Measurements from ENCODE around the gene RAB30.
"Not testable (repeated sequence)": the region's sequence is repeated elsewhere in the genome, so short reads cannot be mapped to it uniquely, and the experiment has no call there.

Gene RAB30

DNA sequence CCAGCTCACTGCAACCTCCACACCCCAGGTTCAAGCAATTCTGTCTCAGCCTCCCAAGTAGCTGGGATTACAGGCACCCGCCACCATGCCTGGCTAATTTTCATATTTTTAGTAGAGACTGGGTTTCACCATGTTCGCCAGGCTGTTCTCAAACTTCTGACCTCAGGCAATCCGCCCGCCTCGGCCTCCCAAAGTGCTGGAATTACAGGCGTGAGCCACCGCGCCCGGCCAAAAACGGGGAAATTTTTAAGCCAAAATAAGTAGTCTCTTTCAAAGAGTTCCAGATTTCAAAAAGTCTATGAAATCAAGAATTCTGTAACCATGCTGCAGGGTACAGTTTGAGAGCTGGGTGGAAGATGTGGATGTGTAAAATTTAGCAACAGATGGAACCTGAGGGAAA is 62.6 kb downstream of the RAB30 start:
- not testable (repeated sequence) for DNase-seq

GRCh38 chr11:83008581-83008923 is 63.1 kb downstream of the RAB30 start:
- DNase-seq: peak; percentile 90

- DNase-seq: no peak
Observed at GRCh38 chr11:83007909-83008580, 63.7 kb downstream of the RAB30 start.

GRCh38 chr11:83007477-83007876 is 64.2 kb downstream of the RAB30 start:
- no peak for DNase-seq

GRCh38 chr11:83006877-83007330 is 64.8 kb downstream of the RAB30 start:
- no peak for DNase-seq

DNA sequence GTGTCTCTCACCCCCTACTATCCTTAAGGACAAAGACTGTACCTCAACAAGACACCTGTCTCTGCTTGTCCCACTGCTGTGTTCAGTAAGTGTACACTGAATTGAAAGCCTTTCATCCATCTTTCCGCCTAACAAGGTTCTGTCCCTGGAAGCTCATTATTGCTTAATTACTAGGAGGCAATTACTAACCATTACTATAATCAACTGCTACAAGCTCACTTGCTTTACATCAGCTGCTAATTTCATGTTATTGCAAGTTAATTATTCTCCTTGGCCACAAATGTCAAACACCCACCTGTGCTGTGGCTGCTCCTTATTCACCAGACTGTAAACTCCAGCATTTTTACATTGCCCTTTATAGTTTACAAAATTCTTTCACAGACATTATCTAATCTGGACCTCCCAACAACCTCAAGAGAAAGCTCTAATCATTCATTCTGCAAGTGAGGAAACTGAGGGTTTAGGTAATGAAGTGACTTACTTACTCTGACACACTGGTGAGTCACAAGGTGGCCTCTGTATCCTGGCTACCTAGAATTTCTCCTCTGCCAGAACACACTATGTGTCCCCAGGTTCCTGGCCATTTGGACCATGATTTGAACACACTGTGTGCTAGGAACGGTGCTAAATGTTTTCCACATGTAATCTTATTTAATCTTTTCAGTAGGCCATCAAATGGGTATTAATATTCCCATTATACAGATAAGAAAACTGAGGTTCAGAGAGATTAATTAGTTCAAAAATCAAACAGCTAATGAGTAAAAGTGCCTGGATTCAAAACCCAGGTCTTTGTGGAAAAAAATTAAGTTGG is 66.7 kb downstream of the RAB30 start:
- DNase-seq: no peak

DNA sequence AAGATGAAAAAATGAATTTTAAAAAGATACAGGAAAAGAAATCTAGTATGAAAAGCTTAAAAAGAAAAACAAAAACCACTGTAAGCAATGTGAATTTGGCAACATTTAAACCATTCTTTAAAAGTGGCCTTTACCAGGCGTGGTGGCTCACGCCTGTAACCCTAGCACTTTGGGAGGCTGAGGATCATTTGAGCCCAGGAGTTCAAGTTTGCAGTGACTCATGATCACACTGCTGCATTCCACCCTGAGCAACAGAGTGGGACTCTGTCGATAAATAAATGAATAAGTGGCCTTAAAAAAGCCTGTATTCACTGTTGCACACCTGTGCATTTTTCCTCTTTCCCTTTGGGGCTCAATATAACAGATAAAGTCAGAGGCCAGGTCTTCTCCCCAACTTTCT is 69.2 kb downstream of the RAB30 start:
- DNase-seq: no peak

GRCh38 chr11:83002053-83002452 is 69.6 kb downstream of the RAB30 start:
- DNase-seq: no peak

GRCh38 chr11:83000381-83000780 is 71.3 kb downstream of the RAB30 start:
- no peak for DNase-seq

DNA sequence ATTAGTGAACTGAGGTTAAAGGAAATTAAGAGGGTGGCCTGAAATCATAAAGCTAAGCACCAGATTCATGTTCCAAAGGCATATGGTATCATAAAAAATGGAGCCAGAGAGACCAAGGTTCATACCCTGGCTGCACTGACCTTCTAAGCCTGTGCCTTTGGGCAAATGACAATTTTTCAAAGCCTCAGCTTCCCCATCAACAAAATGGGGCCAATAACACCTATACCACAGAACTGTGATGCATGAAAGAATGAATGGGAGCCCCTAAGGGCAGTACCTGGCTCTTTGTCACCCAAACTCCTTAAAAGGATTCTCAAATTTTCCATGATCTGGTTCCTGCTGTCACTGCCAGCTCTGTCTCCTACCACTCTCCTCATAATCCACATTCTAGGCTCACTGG is 72.5 kb downstream of the RAB30 start:
- no peak for DNase-seq

DNA sequence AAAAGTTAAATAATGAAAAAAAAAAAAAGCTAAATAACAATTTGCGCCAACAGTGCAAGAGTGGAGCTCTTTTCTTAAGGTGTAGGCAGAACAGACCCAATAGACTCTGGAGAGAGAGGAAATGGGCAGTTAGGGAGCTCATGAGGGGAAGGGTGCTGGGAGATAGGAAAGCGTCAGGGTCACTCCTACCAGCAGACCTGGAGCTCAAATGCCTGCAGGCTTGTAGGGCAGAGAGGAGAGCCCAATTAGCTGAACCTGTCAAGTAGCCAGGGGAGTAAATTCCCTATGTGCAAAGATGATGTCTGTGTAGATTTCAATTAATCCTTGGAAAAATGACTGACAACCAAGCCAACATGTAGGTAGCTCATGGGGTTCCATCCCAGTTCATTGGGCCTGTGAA is 73.0 kb downstream of the RAB30 start:
- DNase-seq: no peak

DNA sequence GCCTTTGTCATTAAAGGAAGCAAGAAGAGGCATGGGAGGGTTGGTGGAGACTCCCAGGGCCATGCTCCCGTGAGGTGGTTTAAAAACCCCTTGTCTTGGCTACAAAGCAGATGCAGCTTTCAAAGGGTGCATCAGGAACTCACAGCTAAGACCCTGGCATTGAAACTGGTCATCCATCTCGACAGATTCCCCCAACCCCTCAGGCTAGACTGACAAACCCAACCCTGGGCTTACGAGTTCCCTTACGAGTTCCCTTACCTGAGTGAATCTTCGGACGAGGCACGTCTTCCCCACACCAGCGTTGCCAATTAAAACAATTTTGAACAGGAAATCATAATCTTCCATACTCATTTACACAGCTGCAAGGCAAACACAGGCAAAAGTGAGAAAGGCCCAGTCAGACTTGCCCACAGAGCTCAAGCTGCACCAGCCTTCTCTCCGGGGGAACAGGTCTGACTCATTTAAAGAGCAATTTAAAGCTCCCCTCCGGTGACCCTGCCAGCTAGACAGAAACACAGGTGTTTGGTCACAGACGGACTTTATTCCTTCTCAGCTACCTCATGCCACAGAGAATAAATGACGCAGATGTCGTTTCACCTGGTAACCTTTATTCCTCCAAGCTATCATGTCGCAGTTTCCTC is 74.6 kb downstream of the RAB30 start:
- no peak for DNase-seq

DNA sequence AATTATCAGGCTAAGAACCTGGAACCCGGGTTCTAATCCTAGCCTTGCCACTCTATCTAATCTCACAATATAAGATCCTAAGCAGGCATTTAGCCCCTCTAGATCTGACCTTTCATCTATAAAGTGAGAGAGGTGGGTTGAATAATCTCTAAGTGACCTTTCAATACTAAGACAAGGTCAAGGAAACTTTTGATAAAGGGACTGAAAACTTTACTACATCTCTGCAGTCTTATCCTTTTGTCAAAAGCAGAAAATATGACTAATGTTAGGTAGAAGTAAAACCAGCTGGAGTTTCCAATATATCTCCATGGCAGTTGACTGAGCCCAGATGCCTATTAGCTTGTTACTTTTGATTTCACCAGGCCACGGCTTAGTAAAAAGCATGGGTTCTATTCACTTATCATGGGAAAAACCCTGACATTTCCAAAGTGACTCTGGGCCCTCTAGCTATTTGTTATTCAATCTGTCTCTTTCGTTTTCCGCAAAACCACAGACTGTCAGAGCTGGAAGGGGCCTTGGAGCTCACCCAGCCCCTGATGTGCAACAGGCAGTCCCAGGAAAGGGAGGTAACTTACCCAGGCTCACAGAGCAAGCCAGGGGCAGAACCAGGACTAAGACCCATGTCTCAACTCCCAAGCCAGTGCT is 75.8 kb downstream of the RAB30 start:
- peak; percentile 60 for DNase-seq

DNA sequence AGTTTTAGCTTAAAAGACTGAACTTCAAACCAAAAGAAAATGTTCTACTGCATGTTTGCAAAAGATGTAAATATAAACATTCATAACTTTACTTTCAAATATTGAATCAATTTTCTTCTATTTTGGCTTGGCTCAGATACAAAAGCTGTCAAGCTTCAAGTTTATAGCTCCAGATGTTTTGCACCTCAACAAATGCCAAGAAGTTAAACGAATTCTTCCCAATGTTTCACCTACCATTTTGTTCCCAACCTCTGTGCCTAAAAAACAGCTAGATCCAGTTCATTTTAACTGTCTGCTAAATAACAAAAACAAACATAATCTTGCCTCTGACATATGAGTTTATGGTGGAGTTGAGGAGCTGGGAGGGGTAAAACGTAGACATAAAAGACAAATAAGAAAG is 76.5 kb downstream of the RAB30 start:
- DNase-seq: no peak

GRCh38 chr11:82994604-82995230 is 77.0 kb downstream of the RAB30 start:
- no peak for DNase-seq

GRCh38 chr11:82992223-82992622 is 79.5 kb downstream of the RAB30 start:
- no peak for DNase-seq

- DNase-seq: no peak
Observed at GRCh38 chr11:82989628-82990404, 81.9 kb downstream of the RAB30 start.

GRCh38 chr11:82988936-82989627 is 82.6 kb downstream of the RAB30 start:
- DNase-seq: no peak

DNA sequence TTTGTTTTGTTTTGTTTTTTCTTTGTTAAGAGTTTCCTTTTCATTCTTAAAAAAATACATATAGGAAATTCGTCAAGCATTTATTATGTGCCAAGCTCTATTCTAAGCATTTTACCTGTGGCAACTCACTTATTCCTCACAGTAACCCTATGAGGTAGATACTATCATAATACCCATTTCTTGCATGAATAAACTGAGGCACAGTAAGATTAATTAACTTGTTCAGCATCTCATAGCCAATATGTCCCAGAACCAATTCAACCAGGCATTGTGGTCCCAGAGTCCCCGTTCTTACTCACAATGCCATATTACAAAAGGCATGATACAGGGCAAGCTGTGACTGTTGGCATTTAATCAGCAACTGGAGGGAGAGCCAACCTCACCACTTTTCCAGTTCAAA is 83.7 kb downstream of the RAB30 start:
- DNase-seq: no peak

- DNase-seq: no peak
Observed at GRCh38 chr11:82986446-82986845, 85.3 kb downstream of the RAB30 start.

DNA sequence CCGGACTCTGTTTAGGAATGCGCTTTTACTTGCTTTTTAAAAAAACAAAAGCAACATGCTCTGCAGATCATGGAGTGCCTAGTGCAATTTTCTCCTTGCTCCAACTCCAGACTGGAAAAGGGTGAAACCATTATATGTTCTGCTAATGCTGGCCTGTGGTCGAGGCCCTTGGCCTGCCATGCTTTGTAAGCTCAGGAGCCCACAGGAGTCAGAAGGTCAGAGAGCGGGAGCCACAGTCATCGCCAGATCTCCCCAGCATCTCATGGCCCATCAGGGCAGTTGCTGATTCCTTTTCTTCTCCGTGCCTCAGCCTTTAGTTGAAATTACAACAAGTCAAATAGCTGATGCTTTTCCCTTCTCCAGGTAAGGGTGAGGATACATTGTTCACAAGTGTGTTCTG is 89.8 kb downstream of the RAB30 start:
- no peak for DNase-seq

Data from fibroblast of skin of back (primary cell).